Measurements from ENCODE around the gene EBLN1.
"Not testable (repeated sequence)": the region's sequence is repeated elsewhere in the genome, so short reads cannot be mapped to it uniquely, and the experiment has no call there.

The EBLN1 gene

DNA sequence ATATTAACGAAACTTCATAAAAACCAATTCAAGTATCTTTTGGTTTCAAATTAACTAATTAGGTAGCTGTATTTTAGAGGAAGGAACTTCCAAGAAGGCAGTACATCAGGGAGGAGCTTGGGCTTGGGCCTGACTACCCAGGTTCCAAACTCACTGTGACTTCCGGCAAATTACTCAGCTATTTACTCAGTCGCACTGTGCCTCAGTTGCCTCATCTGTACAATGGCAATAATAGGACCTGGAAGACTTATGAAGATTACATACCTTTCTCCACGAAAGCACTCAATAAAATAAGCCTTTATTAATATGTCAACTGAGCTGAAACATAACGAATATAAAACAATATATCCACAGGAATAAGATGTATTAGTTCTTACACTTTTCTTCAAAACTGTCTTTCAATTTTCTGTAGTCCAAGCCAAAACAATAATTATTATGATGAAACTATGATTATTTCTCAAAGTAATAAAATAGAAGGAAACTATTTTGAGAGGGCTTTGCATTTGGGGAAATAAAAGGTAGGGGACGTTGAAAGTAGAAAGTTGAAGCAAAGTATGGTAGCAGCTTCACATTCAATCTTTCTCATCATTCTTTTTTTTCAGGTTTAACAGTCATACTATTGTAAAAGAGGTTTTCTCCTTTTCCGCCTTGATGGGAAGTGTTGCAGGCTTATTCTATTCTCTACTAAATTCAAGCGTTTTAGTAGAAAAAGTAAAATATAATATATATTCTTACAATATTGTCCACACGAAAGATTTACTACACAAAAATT, 10.5 kb upstream of the EBLN1 start:
- no peak for DNase-seq (ENCODE audit: low read depth in 2 of 2, low spot score in 1 of 2)

DNA sequence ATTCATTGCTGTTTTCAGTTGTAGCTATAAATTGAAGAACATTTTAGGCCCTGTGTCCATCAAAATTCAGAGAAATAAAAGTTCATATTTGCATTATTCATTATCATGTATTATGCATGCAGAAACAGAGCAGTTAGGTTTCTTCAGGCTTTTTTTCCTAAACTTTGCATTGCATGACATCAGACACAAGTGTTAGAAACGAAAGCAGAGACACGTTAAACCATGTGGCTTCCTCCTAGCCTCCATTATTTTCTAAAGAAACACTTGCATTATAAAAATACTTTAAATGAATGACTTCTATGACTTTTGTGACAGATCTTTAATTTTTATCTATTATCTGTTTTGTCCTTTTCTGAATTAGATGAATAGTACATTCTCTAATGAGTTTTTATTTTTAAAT, 8.8 kb upstream of the EBLN1 start:
- no peak for DNase-seq (ENCODE audit: low read depth in 2 of 2, low spot score in 1 of 2)

DNA sequence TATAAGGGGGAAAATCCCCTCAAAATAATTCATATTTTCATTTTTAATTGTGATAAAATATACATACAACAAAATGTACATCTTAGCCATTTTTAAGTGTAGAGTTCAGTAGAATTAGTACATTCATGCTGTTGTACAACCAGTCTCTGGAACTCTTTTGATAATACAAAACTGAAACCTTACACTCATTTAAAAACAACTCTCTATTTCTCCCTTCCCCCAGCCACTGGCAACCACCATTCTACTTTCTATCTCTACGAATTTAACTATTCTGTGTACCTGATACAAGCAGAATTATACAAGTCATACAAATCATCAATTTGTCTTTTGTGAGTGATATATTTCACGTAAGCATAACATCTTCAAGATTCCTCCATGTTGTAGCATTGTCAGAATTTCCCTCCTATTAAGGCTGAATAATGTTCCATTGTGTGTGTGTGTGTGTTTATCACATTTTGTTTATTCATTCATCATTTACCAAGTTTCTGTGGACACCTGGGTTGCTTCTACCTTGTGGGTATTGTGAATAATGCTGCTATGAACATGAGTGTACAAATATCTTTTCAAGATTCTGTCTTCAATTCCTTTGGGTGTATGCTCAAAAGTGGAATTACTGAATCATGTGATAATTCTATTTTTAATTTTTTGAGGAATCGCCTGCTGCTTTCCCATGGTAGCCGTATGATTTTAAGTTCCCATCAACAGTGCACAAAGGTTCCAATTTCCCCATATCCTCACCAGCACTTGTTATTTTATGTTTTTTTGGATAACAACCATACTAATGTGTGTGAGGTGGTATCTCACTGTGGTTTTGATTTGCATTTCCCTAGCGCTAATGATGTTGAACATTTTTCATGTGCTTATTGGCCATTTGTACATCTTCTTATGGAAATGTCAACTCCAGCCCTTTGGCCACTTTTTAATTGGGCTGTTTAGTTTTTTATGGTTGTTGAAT, 4.7 kb upstream of the EBLN1 start:
- no peak for DNase-seq (ENCODE audit: low read depth in 2 of 2, low spot score in 1 of 2)

- DNase-seq (ENCODE audit: low read depth in 2 of 2, low spot score in 1 of 2): no peak
Observed at GRCh38 chr10:22219308-22219707, 1.5 kb upstream of the EBLN1 start.

- DNase-seq (ENCODE audit: low read depth in 2 of 2, low spot score in 1 of 2): no peak
Observed at GRCh38 chr10:22218448-22218847, 633 bp upstream of the EBLN1 start.

DNA sequence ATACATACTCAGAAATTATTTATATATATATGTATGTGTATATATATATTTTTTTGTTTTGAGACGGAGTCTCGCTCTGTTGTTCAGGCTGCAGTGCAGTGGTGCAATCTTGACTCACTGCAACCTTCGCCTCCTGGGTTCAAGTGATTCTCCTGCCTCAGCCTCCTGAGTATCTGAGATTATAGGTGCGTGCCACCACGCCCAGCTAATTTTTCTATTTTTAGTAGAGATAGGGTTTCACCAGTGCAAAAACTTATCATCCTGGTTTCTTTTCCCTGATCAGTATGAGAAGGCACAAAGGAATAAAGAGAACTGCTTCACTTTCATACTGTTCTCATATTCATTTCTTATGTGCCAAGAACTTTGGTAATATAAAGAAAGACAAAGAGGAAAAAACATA, 731 bp downstream of the EBLN1 start:
- not testable (repeated sequence) for DNase-seq (ENCODE audit: low read depth in 2 of 2, low spot score in 1 of 2)

GRCh38 chr10:22210267-22210666, 7.5 kb downstream of the EBLN1 start:
- DNase-seq (ENCODE audit: low read depth in 2 of 2, low spot score in 1 of 2): no peak

GRCh38 chr10:22193945-22194344, 23.9 kb downstream of the EBLN1 start:
- DNase-seq (ENCODE audit: low read depth in 2 of 2, low spot score in 1 of 2): no peak

DNA sequence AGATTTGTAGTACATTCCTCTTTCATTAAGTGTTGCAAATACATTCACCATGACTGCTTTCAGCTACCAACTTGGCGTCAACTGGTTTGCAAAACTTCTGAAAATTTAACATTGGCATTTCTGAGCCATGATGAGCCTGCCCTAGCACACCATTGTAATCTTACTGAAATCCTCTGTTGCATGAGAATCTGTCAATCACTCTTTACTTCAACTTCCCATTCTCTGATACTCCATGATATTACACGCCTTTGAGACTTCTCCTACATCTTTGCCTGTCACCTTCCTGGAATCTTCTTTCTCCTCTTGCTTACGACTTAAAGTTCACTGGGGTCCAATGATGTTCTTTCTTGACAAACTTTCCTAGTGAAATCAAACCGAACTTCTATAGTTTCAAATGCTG, 32.2 kb downstream of the EBLN1 start:
- no peak for DNase-seq (ENCODE audit: low read depth in 2 of 2, low spot score in 1 of 2)

DNA sequence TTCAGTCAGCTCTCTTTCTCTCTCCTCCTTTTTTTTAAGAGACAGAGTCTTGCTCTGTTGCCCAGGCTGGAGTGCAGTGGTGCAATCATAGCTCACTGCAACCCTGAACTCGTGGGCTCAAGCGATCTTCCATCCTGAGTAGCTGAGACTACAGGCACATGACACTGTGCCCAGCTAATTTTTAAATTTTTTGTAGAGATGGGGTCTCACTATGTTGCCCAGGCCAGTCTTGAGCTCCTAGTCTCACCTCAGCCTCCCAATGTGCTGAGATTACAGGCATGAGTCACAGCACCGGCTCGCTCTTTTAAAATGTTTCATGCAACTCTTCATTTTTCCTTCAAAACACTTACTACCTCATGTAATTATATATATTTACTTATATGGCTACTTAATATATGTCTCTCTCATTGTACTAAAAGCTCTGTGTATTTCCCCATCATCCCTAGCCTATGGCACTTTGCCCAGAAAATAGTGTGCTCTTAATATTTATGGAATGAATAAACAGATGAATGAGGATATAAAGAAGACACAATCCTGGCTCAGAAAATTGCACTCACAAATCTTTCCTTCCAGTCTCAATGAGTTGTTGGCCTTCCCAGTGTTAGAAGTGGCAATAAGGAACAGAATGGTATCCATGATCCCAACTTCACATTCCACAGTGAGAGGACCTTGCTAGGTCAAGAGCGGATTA, 33.9 kb downstream of the EBLN1 start:
- DNase-seq (ENCODE audit: low read depth in 2 of 2, low spot score in 1 of 2): no peak

DNA sequence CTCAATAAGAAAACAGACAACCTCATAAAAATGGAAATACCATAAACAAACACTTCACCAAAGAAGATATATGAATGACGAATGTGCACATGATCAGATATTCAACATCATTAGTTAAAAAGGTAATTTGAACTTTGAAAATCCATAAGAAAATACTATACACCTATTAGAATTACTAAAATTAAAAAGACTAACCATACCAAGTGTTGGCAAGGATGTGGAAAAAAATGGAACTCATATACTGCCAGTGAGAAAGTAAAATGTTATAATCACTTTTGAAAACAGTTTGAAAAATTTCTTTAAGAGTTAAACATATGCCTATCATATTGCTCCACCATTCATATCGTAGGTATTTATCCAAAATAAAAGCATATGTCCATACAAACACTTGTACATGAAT, 37.1 kb downstream of the EBLN1 start:
- no peak for DNase-seq (ENCODE audit: low read depth in 2 of 2, low spot score in 1 of 2)

GRCh38 chr10:22174442-22174841, 43.4 kb downstream of the EBLN1 start:
- no peak for DNase-seq (ENCODE audit: low read depth in 2 of 2, low spot score in 1 of 2)

DNA sequence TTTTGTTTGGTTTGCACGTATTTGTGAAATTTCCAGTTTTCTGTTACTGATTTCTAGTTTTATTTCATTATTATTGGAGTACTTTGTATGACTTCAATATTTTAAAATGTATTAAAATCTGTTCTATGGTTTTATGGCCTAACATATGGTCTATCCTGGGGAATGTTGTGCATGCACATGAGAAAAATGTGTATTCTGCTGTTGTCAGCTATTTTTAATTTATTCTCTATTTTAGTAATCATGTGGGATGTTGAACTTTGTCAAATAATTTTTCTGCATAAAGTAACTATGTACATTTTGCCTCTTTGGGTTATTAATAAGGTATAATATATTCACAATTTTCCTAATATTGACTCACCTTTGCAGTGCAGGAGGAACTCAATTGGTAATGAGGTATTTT, 46.7 kb downstream of the EBLN1 start:
- no peak for DNase-seq (ENCODE audit: low read depth in 2 of 2, low spot score in 1 of 2)

GRCh38 chr10:22170582-22170981, 47.2 kb downstream of the EBLN1 start:
- DNase-seq (ENCODE audit: low read depth in 2 of 2, low spot score in 1 of 2): no peak

DNA sequence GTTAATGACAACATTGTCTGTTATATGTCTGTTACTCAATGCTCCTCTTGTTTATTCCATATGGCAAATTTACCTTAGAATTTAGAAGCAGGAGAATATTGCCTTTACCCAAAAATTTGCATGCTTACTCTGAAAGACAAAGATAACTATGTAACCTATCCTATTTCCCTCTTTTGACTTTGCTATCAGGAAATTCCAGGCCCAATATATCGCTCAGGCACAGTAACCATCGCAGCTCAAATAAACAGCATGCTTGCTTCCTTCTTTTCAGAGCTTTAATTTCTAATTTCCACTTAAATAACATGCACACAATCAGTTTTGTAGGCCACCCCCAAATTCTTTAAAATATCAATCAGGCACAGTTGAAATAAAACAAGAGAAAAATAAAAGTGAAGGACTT, 57.8 kb downstream of the EBLN1 start:
- DNase-seq (ENCODE audit: low read depth in 2 of 2, low spot score in 1 of 2): no peak

DNA sequence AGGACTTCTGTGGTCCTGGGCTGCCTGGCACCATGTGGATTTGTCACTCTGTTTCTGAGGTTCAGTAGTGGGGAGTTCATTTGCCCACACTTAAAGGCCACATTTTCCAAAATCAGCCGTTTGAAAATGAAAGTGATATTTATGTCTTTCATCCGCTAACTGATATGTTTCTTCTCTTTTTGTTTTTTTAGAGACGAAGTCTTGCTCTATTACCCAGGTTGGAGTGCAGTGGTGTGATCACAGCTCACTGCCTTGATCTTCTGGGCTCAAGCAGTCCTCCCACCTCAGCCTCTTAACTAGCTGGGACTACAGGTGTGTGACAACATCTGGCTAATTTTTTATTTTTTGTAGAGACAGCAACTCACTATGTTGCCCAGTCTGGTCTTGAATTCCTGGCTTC, 58.6 kb downstream of the EBLN1 start:
- DNase-seq (ENCODE audit: low read depth in 2 of 2, low spot score in 1 of 2): no peak
